HG03521 (cell line): ENCODE measurements around the gene ZBTB49.
"Not testable (repeated sequence)": the region's sequence is repeated elsewhere in the genome, so short reads cannot be mapped to it uniquely, and the experiment has no call there.

Experiments
- ATAC-seq: cut with Tn5 transposase; IDR thresholded peaks from one replicate; pipeline ENCODE4 v1.9.1; 2021; ENCODE audit warnings: mild to moderate bottlenecking, moderate library complexity; ENCODE audit not compliant: unreplicated experiment

ZBTB49 gene

GRCh38 chr4:4323705-4324534 lies 33.9 kb downstream of the ZBTB49 start:
- ATAC-seq, result no peak

DNA sequence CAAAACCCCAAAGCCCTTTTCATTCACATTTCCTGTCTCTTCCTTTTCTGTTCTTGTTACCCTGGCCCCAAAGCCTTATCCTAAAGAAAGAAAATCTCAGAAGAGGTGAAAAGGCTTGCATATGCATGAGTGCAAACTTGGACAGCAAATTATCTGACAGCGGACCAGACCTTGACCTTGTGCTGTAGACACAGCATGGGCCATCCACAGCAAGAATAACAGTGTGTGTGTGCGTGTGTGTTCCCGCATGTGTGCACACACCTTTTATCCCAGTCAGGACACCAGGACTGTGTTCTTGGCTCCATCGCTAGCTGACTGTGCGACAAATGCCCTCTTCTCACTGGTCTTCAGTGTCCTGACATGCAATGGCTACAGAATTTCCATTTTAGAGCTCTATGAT lies 35.3 kb downstream of the ZBTB49 start:
- ATAC-seq, result no peak

GRCh38 chr4:4326166-4326565 lies 36.1 kb downstream of the ZBTB49 start:
- no peak for ATAC-seq

- ATAC-seq, result no peak
These were observed 37.6 kb downstream of the ZBTB49 start for GRCh38 chr4:4327652-4328121.

DNA sequence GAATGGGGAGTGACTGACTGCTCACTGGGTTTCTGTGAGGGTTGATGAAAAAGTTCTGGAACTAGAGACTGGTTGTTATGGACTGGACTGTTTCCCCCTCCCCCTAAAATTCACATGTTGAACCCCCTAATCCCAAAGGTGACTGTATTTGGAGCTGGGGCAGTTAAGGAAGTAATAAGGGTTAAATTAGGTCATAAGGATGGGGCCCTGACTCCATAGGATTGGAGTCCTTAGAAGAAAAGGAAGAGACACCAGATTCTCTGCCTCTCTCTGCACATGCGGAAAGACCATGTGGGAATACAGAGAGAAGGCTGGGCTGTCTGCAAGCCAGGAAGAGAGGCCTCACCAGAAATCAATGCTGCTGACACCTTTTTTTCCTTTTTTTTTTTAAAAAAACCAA lies 38.2 kb downstream of the ZBTB49 start:
- no peak for ATAC-seq

DNA sequence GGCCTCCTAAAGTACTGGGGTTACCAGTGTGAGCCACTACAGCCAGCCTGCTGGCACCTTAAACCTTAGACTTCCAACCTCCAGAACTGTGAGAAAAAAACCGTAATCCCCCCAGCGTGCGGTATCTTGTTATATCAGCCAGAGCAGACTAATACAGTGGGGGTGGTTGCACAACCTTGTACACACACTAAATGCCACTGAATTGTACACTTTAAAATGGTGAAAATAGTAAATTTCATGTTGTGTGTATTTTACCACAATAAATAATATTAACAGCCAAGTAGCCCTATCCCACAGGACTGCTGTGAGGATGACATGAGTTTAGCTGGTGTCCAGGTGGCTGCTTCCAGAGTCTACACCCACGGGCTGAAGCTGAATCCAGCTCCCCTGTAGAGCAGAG lies 38.8 kb downstream of the ZBTB49 start:
- ATAC-seq, result no peak

GRCh38 chr4:4329496-4329895 lies 39.4 kb downstream of the ZBTB49 start:
- ATAC-seq, result no peak

DNA sequence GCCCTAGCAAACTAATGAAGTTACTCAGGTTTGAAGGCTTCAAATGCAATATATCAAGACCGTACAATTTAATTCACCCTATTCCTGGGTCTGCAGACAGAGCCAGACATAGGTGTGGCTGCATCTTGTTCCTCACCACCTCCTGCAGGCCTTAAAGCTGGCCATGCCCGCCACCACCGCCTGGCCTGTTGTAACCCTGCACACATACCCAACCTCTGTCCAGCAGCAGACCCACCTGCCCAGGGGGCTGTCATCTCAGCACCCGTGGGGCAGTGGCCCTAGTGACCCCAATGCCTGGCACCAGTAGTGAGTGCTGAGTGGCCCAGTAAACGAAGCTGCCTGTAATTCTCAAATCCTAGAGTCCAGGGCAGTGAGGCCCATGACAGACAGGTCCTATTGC lies 40.7 kb downstream of the ZBTB49 start:
- ATAC-seq, result no peak

DNA sequence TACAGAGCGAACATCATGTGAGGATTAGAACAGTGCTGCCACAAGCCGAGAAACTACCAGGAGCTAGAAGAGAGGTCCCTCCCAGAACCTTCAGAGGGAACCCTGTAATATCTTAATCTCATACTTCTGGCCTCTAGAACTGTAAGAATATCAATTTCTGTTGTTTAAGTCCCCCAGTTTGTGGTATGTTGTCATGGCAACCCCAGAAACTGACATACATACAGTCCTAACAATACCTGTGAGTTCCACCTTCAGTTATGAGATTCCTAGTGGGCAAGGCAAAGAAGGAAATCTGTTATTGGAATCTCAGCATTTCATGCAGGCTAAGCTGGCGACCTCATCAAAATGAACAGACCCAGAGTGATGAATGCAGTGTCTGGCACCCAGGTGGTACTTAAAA lies 42.5 kb downstream of the ZBTB49 start:
- ATAC-seq, result no peak

DNA sequence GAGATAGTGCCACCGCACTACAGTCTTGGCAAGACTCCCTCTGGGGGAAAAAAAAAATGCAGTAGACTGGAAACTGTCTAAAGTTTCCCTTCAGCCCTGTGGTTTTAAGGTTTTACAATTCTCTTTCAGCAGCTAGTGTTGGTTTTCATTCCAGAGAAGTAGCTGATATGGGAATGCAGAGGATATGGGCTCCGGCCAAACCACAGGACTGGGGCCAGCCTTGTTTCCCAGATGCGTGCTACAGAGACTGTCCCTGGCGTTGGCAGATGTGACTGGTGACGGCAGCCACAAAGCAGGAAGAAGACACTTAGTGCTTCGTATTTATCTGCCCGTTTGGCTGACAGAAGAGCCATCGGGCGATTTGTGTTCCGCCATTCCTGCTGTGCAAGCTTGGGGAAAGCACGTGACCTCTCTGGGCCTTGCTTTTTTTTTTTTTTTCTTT lies 43.2 kb downstream of the ZBTB49 start:
- ATAC-seq, result no peak

GRCh38 chr4:4334798-4335520 lies 44.9 kb downstream of the ZBTB49 start:
- ATAC-seq, result peak; percentile 62

GRCh38 chr4:4338210-4339001 lies 48.4 kb downstream of the ZBTB49 start:
- no peak for ATAC-seq

DNA sequence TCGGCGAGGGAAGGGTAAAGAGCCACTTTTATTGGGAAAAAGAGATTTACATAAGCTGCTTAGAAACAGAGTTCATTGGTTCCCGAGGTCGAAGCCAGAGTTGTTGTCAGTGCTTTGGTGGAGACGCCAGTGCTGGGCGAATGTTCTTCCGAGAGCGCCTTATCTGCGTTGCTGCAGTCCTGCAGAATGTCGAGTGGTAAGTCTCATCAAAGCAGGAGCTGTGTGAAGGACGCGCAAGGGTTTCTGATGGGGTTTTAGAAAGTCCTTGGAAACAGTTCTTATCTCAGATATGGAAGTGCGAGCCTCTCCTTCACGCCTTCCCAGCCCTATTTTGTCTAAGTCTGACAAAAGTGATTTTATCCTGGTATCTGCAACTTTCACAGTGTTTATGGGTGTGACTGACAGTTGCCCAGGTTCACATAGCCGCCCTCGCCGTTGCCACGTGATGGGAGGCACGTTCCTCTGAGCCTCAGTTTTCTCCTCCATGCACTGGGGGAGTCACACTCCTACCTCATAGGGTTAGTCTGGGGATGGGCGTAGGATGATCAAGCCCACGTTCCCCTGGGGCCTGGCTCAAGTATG lies 49.5 kb downstream of the ZBTB49 start:
- no peak for ATAC-seq

DNA sequence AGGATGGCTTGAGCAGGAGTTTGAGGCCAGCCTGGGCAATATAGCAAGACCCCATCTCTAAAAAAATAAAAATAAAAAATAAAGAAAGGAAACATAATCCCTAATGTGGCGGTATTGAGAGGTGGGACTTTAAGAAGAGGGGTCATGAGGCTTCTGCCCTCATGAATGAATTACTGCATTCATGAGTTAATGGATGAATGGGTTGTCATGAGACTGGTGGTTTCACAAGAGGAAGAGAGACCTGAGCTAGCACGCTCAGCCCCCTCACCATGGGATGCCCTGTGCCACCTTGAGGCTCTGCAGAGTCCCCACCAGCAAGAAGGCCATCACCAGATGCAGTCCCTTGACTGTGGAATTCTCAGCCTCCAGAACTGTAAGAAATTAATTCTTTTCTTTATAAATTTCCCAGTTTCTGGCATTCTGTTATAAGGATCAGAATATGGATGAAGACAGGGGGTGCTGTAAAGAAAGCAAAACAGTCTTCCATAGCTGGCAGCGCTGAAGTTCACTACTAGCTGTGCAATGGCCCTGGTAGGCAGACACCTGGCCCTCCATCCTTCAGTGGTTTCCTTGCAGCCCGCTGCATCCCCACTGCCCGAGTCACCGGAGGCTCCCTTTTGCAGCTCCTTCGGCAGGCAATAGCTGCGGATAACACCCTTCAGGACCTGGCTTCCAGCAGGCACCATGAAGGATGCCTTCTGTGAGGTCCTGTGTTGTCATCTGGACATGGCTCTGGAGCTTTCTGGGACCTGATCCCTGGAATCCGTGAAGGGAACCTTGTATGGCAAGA lies 52.0 kb downstream of the ZBTB49 start:
- ATAC-seq, result no peak

- no peak for ATAC-seq
These were observed 53.0 kb downstream of the ZBTB49 start for GRCh38 chr4:4343038-4343437.

GRCh38 chr4:4344915-4345527 lies 55.0 kb downstream of the ZBTB49 start:
- ATAC-seq, result peak; percentile 78

GRCh38 chr4:4347585-4347984 lies 57.5 kb downstream of the ZBTB49 start:
- no peak for ATAC-seq

GRCh38 chr4:4348585-4348984 lies 58.5 kb downstream of the ZBTB49 start:
- ATAC-seq, result not testable (repeated sequence)

DNA sequence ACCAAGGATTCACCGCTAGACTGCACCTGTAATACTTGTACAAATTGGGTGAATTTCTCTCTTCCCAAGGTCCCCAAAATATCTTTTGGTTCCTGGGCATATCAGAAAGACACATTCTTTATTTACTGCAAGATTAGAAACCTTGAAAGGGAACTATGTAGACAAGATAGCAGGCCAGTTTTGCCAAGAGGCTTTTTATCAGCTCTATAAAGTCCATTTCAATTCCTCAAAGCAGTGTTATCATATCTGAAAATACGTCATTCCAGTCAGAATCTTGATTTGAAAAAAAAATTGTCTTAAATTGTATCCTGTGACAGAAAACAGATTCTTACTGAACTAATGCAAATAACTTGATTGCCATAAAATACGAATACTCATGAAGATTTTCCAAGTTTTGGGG lies 59.8 kb downstream of the ZBTB49 start:
- no peak for ATAC-seq

DNA sequence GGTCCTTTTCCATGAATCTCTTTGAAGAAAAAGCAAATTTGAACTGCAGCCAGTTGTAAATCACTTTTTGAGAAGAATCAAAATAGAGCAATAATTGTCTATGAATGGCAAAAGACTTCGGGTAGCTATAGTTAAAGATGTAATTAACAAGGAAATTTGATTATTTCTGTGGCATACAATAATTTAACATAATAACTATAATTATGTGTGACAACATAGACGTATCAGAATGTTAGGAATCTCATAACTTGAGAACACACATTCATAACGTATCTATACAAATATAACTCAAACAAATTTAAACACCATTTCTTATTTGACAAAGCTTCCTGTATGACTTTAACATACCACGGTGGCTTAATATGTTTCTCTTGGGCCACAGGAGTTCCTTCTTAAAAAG lies 60.9 kb downstream of the ZBTB49 start:
- no peak for ATAC-seq
